H1 (cell line): ENCODE data around the gene MICALL2.

Experiments used
- GTF2F1 ChIP-seq: IDR thresholded peaks from 2 replicates; pipeline ENCODE4 v1.6.1; 2012; ENCODE audit warnings: low read depth, low read length, improper control_type of control experiment, borderline replicate concordance
- POLR2AphosphoS5 ChIP-seq: IDR thresholded peaks from 2 replicates; pipeline ENCODE4 v1.6.1; 2011; ENCODE audit warnings: low read depth, low read length
- TEAD4 ChIP-seq: IDR thresholded peaks from 2 replicates; pipeline ENCODE4 v1.6.1; 2012; ENCODE audit warnings: low read depth, low read length, inconsistent platforms, mixed read lengths
- YY1 ChIP-seq: IDR thresholded peaks from 2 replicates; pipeline ENCODE4 v1.6.1; 2011; ENCODE audit warnings: low read depth, mild to moderate bottlenecking, low read length
- TF ChIP-seq, protein P1 (sequence below), 3 experiments: IDR thresholded peaks; 1 replicate in 2 of 3; 2 replicates in 1 of 3; pipeline versions ENCODE4 v1.5.1 to v1.6.1; 2011; ENCODE audit warnings: low read length in 3 of 3, mild to moderate bottlenecking in 3 of 3, inconsistent platforms in 2 of 3, low read depth in 1 of 3, moderate library complexity in 1 of 3; ENCODE audit not compliant: insufficient read depth in 1 of 3; ENCODE audit errors: control extremely low read depth in 1 of 3

DNA sequence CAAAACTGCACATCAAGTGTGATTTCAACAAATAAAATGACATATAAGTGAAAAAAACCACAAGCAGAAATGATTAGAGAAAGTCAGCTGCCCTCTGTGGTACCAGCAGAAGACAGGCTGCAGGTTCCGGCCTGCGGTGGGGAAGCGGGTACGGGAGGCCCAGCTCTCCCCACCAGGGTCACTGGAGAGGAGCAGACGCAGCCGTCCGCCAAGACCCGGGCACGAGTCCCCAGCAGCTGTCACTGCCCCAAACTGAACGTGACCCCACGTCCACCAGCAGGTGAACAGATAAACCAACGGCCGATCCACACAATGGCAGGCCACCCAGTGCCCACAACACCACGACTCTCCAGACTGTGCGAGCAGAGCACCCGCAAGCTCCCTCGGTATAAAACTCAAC, 16.1 kb upstream of the MICALL2 start:
- no peak for TF ChIP-seq YY1
- no peak for TF ChIP-seq GTF2F1
- no peak for TF ChIP-seq POLR2AphosphoS5
- TF ChIP-seq TEAD4, result no peak
- TF ChIP-seq, protein P1, sequence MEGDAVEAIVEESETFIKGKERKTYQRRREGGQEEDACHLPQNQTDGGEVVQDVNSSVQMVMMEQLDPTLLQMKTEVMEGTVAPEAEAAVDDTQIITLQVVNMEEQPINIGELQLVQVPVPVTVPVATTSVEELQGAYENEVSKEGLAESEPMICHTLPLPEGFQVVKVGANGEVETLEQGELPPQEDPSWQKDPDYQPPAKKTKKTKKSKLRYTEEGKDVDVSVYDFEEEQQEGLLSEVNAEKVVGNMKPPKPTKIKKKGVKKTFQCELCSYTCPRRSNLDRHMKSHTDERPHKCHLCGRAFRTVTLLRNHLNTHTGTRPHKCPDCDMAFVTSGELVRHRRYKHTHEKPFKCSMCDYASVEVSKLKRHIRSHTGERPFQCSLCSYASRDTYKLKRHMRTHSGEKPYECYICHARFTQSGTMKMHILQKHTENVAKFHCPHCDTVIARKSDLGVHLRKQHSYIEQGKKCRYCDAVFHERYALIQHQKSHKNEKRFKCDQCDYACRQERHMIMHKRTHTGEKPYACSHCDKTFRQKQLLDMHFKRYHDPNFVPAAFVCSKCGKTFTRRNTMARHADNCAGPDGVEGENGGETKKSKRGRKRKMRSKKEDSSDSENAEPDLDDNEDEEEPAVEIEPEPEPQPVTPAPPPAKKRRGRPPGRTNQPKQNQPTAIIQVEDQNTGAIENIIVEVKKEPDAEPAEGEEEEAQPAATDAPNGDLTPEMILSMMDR (IDR thresholded peaks at IDR 0.05; ENCODE audit: control extremely low read depth in 1 of 3, insufficient read depth in 1 of 3, low read depth in 1 of 3, low read length in 3 of 3), result no peak
